Vagina (tissue), 2 donors: ENCODE results near the gene ADGRG3. TPM values are rescaled to one million over a fixed set of nuclear protein-coding genes. Genes with fewer than 3 reads are reported as not detected.

ENCODE experiments used
- DNase-seq, 2 donors: peaks; one replicate each; pipeline ENCODE4 v3.0.0-alpha.2; 2017; ENCODE audit errors: extremely low spot score in 2 of 2
- H3K27ac ChIP-seq: fragments of 200-600 bp; sonication (generic); one replicate; pipeline ENCODE4 v1.5.1; 2019
- H3K27me3 ChIP-seq: fragments of 200-600 bp; sonication (generic); one replicate; pipeline ENCODE4 v1.5.1; 2019
- H3K36me3 ChIP-seq, 2 donors: fragments of 200-600 bp; sonication (generic); one replicate each; pipeline ENCODE4 v1.5.1; 2017 to 2019
- H3K4me1 ChIP-seq: fragments of 200-600 bp; sonication (generic); one replicate; pipeline ENCODE4 v1.5.1; 2019
- H3K4me3 ChIP-seq, 2 donors: fragments of 200-600 bp; sonication (generic); 1 replicate in 1 of 2; 2 replicates in 1 of 2; pipeline ENCODE4 v1.5.1; 2016 to 2019
- H3K9me3 ChIP-seq: fragments of 200-600 bp; sonication (generic); one replicate; pipeline ENCODE4 v1.5.1; 2019
- CTCF ChIP-seq, 3 experiments: fragments of 450-650 bp in 2 of 3; fragments of 200-600 bp in 1 of 3; sonication (generic) in 1 of 3; IDR thresholded peaks; one replicate each; pipeline ENCODE4 v1.5.1; 2017 to 2019; ENCODE audit warnings: antibody characterized with exemption in 3 of 3, mild to moderate bottlenecking in 2 of 3, moderate library complexity in 2 of 3
- POLR2A ChIP-seq, 2 donors: fragments of 450-650 bp; IDR thresholded peaks; one replicate each; pipeline ENCODE4 v1.6.1; 2017; ENCODE audit warnings: antibody characterized with exemption in 2 of 2, mild to moderate bottlenecking in 2 of 2, moderate library complexity in 2 of 2
- POLR2AphosphoS5 ChIP-seq, 2 donors: sonication (generic); formaldehyde crosslinking; IDR thresholded peaks; one replicate each; pipeline ENCODE4 v1.9.0; 2017; ENCODE audit warnings: antibody characterized with exemption in 2 of 2, mild to moderate bottlenecking in 2 of 2, low read depth in 1 of 2; ENCODE audit not compliant: insufficient read depth in 1 of 2
- intact Hi-C: fragments of 100-400 bp; cut with DNase I; formaldehyde crosslinking; loops from one replicate; pipeline ENCODE4 v1.15.1; 2023
- total RNA-seq: library from RNA; depleted of rRNA; stranded (reverse); fragments of >200 nt; gene quantifications from one replicate; pipeline ENCODE4 v1.2.3, GENCODE V29; 2016

Gene ADGRG3
- total RNA-seq, 1 donor from 2014 or later, result 10.3 TPM

DNA sequence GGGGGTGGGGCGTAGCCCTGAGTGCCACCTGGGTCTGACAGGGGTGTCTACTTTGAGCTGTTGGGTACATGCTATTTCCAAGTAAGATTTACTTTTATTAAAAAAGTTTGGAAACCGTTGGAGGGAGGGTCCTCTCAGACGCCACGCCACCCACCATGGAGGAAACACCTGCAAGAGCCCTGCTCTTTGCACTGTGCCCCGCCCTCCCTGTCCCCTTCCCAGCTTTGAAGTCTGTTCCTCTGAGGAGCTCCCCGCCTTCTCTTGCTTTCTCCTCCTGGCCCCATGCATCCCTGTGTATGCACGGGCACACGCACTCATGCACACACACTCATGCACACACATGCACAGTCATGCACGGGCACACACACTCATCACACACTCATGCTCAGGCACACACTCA, 24.2 kb upstream of the ADGRG3 start:
- H3K4me1 ChIP-seq, result peaks cover 49% of the 10 kb centered on the region
- DNase-seq, result no peak
- H3K9me3 ChIP-seq, result no peaks in the 10 kb centered on the region
- H3K27me3 ChIP-seq, result no peaks in the 10 kb centered on the region
- no peaks in the 10 kb centered on the region for H3K36me3 ChIP-seq
- intact Hi-C loops, result no loop called here
- H3K27ac ChIP-seq, result no peak overlapping the region
- H3K4me3 ChIP-seq, result no peak overlapping the region
- TF ChIP-seq POLR2AphosphoS5 (IDR thresholded peaks at IDR 0.05; ENCODE audit: insufficient read depth in 1 of 2, low read depth in 1 of 2) (no peak), POLR2A (IDR thresholded peaks at IDR 0.05) (no peak), CTCF (IDR thresholded peaks at IDR 0.05) (no peak)

GRCh38 chr16:57644383-57645014, 23.6 kb upstream of the ADGRG3 start:
- intact Hi-C loops, result loop anchor here (5.0 kb wide), 1 partner anchor 52 kb away; no protein-coding TSS in a partner anchor
- Histone ChIP-seq H3K9me3 (no peaks in the 10 kb centered on the region), H3K4me3 (no peak overlapping the region), H3K36me3 (no peaks in the 10 kb centered on the region), H3K27me3 (no peaks in the 10 kb centered on the region), H3K27ac (no peak overlapping the region), H3K4me1 (peaks cover 48% of the 10 kb centered on the region)
- TF ChIP-seq POLR2A (IDR thresholded peaks at IDR 0.05) (no peak), CTCF (IDR thresholded peaks at IDR 0.05) (no peak), POLR2AphosphoS5 (IDR thresholded peaks at IDR 0.05; ENCODE audit: insufficient read depth in 1 of 2, low read depth in 1 of 2) (no peak)
- no peak for DNase-seq

DNA sequence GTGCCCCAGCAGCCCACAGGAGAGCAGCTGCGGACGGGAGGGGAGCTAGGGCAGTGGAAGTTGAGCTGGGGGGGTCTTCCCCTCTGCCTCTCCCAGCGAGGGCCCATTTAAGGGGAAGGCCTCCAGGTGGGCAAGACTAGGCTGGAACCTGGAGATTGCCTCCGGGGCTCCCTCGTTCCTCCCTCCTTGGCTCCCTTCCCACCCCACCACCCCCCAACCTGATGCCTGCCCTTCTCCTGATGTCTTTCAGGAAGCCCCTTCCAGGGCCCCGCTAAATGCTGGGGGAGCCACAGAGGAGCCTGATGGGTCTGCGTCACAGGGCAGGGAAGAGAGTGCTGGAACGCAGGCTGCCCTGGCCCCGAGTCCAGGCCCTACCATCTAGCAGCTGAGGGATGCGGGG, 22.9 kb upstream of the ADGRG3 start:
- Histone ChIP-seq H3K9me3 (no peaks in the 10 kb centered on the region), H3K36me3 (no peaks in the 10 kb centered on the region), H3K4me1 (peaks cover 48% of the 10 kb centered on the region), H3K27ac (peak overlapping the region; percentile 60), H3K4me3 (no peak overlapping the region), H3K27me3 (no peaks in the 10 kb centered on the region)
- no peak for DNase-seq
- no peak for TF ChIP-seq POLR2A (IDR thresholded peaks at IDR 0.05)
- no peak for TF ChIP-seq POLR2AphosphoS5 (IDR thresholded peaks at IDR 0.05; ENCODE audit: insufficient read depth in 1 of 2, low read depth in 1 of 2)
- TF ChIP-seq CTCF (IDR thresholded peaks at IDR 0.05), result no peak
- intact Hi-C loops, result loop anchor here (5.0 kb wide), 1 partner anchor 53 kb away; no protein-coding TSS in a partner anchor

DNA sequence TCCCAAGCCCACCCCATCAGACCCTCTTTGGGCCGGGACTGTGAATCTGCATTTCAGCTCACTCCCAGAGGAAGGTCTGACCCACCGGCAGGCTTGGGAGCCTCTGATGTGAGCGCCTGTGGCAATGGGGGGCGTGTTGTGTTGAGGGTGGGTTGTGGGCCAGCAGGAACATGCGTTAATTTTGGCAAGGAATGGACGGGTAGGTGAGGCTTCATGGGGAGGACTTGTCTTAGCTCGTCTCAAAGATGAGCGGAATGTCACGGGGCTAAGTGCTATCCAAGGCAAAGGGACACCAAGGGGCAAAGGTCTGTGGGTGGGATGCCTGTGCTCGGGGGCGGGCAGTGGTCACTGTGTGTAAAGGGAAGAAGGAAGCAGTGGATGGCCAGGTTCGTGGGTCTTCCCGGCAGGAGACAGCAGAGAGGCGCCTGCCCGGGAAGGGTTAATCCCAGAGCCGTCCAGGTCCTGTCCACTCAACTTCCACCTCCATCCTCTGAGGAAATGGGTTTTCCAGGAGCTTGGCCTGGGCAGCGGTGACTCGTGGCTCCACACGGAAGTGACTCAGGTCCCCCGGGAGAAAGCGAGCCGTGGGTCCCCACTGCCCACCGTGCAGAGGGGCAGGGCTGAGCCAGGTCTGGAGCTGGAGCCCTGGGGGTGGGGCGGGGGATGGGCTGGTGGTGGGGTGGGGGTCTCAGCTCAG, 22.3 kb upstream of the ADGRG3 start:
- H3K4me1 ChIP-seq, result peaks cover 48% of the 10 kb centered on the region
- intact Hi-C loops, result loop anchor here (5.0 kb wide), 1 partner anchor 54 kb away; no protein-coding TSS in a partner anchor
- TF ChIP-seq CTCF (IDR thresholded peaks at IDR 0.05) (no peak), POLR2A (IDR thresholded peaks at IDR 0.05) (no peak), POLR2AphosphoS5 (IDR thresholded peaks at IDR 0.05; ENCODE audit: insufficient read depth in 1 of 2, low read depth in 1 of 2) (no peak)
- no peak for DNase-seq
- no peaks in the 10 kb centered on the region for H3K9me3 ChIP-seq
- no peaks in the 10 kb centered on the region for H3K36me3 ChIP-seq
- H3K4me3 ChIP-seq, result no peak overlapping the region
- H3K27ac ChIP-seq, result peak overlapping the region; percentile 60
- H3K27me3 ChIP-seq, result no peaks in the 10 kb centered on the region
